CD14-positive monocyte (primary cell): Measurements from ENCODE around the gene CACNA1C. TPM values are rescaled to one million over a fixed set of nuclear protein-coding genes. Genes with fewer than 3 reads are reported as not detected.

ENCODE experiments used
- DNase-seq, 3 donors: peaks; one replicate each; pipeline ENCODE4 v3.0.0-alpha.2; 2011 to 2022
- H2AFZ ChIP-seq: 2 replicates; pipeline ENCODE4 v1.6.0; 2012; ENCODE audit warnings: mild to moderate bottlenecking, low read depth, low read length, inconsistent platforms; ENCODE audit not compliant: insufficient read depth, poor library complexity, severe bottlenecking
- H3K27ac ChIP-seq, 2 donors: 1 replicate in 1 of 2; 2 replicates in 1 of 2; pipeline ENCODE4 v1.5.1; 2012 to 2013; ENCODE audit warnings: low read length in 2 of 2, control low read depth in 1 of 2, inconsistent platforms in 1 of 2, low read depth in 1 of 2, mild to moderate bottlenecking in 1 of 2
- H3K27me3 ChIP-seq, 2 donors: one replicate each; pipeline versions ENCODE4 v1.6.0 to v1.6.1; 2011 to 2013; ENCODE audit warnings: low read length in 2 of 2; ENCODE audit not compliant: control insufficient read depth in 2 of 2, insufficient read depth in 2 of 2
- H3K36me3 ChIP-seq, 2 donors: replicated peaks in 1 of 2; 1 replicate in 1 of 2; 2 replicates in 1 of 2; pipeline versions ENCODE4 v1.5.1 to v1.6.1; 2012 to 2013; ENCODE audit warnings: low read length in 2 of 2, control low read depth in 1 of 2, inconsistent platforms in 1 of 2, mild to moderate bottlenecking in 1 of 2; ENCODE audit not compliant: insufficient read depth in 2 of 2, control insufficient read depth in 1 of 2
- H3K4me1 ChIP-seq, 2 donors: 1 replicate in 1 of 2; 2 replicates in 1 of 2; pipeline versions ENCODE4 v1.5.1 to v1.6.1; 2012 to 2013; ENCODE audit warnings: low read length in 2 of 2, control low read depth in 1 of 2, inconsistent platforms in 1 of 2, mild to moderate bottlenecking in 1 of 2, moderate library complexity in 1 of 2; ENCODE audit not compliant: insufficient read depth in 2 of 2, control insufficient read depth in 1 of 2
- H3K4me2 ChIP-seq: replicated peaks from 2 replicates; pipeline ENCODE3; 2012; ENCODE audit warnings: low read length, moderate library complexity, mild to moderate bottlenecking; ENCODE audit not compliant: poor library complexity, severe bottlenecking; ENCODE audit errors: extremely low read depth
- H3K4me3 ChIP-seq, 3 experiments: fragments of 200-600 bp in 1 of 3; sonication (generic) in 1 of 3; replicated peaks in 1 of 3; 1 replicate in 2 of 3; 2 replicates in 1 of 3; pipeline ENCODE4 v1.5.1; 2011 to 2013; ENCODE audit warnings: low read length in 3 of 3, mild to moderate bottlenecking in 3 of 3, control low read depth in 2 of 3, low read depth in 2 of 3, inconsistent platforms in 1 of 3, moderate library complexity in 1 of 3
- H3K79me2 ChIP-seq: 2 replicates; pipeline ENCODE4 v1.6.0; 2012; ENCODE audit warnings: mild to moderate bottlenecking, control low read depth, inconsistent platforms, low read length, moderate library complexity; ENCODE audit not compliant: insufficient read depth
- H3K9ac ChIP-seq: 2 replicates; pipeline ENCODE4 v1.6.0; 2017; ENCODE audit warnings: low read length, mild to moderate bottlenecking; ENCODE audit not compliant: insufficient read depth, poor library complexity, severe bottlenecking
- H3K9me3 ChIP-seq, 2 donors: replicated peaks in 1 of 2; 1 replicate in 1 of 2; 2 replicates in 1 of 2; pipeline versions ENCODE4 v1.5.1 to v1.6.1; 2012 to 2013; ENCODE audit warnings: low read length in 2 of 2, control low read depth in 1 of 2; ENCODE audit not compliant: control insufficient read depth in 1 of 2, insufficient read depth in 1 of 2
- H4K20me1 ChIP-seq: 2 replicates; pipeline ENCODE4 v1.6.0; 2012; ENCODE audit warnings: mild to moderate bottlenecking, low read length, control low read depth, moderate library complexity; ENCODE audit not compliant: insufficient read depth
- H3K27ac Mint-ChIP-seq, 7 donors: one replicate each; pipeline ENCODE4 v1.8.0; 2020; ENCODE audit warnings: mild to moderate bottlenecking in 7 of 7, mixed read lengths in 7 of 7, moderate library complexity in 6 of 7, inconsistent platforms in 2 of 7
- H3K27me3 Mint-ChIP-seq, 3 donors: one replicate each; pipeline ENCODE4 v1.8.0; 2021 to 2022; ENCODE audit warnings: low read depth in 3 of 3, mild to moderate bottlenecking in 3 of 3, mixed read lengths in 3 of 3, moderate library complexity in 3 of 3, inconsistent platforms in 1 of 3
- H3K36me3 Mint-ChIP-seq, 2 donors: one replicate each; pipeline ENCODE4 v1.8.0; 2020; ENCODE audit warnings: mixed read lengths in 2 of 2, inconsistent platforms in 1 of 2, mild to moderate bottlenecking in 1 of 2
- H3K4me1 Mint-ChIP-seq: one replicate; pipeline ENCODE4 v1.8.0; 2020; ENCODE audit warnings: mild to moderate bottlenecking, mixed read lengths
- H3K4me3 Mint-ChIP-seq, 2 donors: one replicate each; pipeline ENCODE4 v1.8.0; 2020; ENCODE audit warnings: mild to moderate bottlenecking in 2 of 2, mixed read lengths in 2 of 2, moderate library complexity in 1 of 2
- H3K9me3 Mint-ChIP-seq, 7 donors: one replicate each; pipeline ENCODE4 v1.8.0; 2020 to 2022; ENCODE audit warnings: mixed read lengths in 7 of 7, mild to moderate bottlenecking in 6 of 7, moderate library complexity in 6 of 7, inconsistent platforms in 2 of 7
- CTCF ChIP-seq: fragments of 200-600 bp; IDR thresholded peaks from one replicate; pipeline ENCODE4 v1.8.0; 2022; ENCODE audit warnings: antibody characterized with exemption, mild to moderate bottlenecking
- WGBS: methylation state at CpG from one replicate; pipeline ENCODE4 v1.1.5; 2013; ENCODE audit warnings: missing lambda C conversion rate; ENCODE audit not compliant: insufficient coverage; 5-methylcytosine and 5-hydroxymethylcytosine counted together
- intact Hi-C, 2 donors: fragments of 100-400 bp; cut with micrococcal nuclease; formaldehyde crosslinking; loops; one replicate each; pipeline versions ENCODE4 v1.15.0 to v1.15.1; 2023
- polyA plus RNA-seq, 3 donors: library from polyadenylated mRNA; depleted of rRNA in 1 of 3; unstranded in 2 of 3; stranded (reverse) in 1 of 3; fragments of 300-500 nt in 2 of 3; fragments of >200 nt in 1 of 3; fragmentation: Illumina TruSeq in 2 of 3; gene quantifications; 1 replicate in 2 of 3; 2 replicates in 1 of 3; pipeline ENCODE4 v1.2.3, GENCODE V29; 2012 to 2021

Gene CACNA1C
- polyA plus RNA-seq, 3 donors = not detected

GRCh38 chr12:2156333-2156732, 103.5 kb downstream of the CACNA1C start:
- no peaks in the 10 kb centered on the region for H3K9me3 Mint-ChIP-seq
- H4K20me1 ChIP-seq = no peaks in the 10 kb centered on the region
- no peak overlapping the region for H2AFZ ChIP-seq
- no peaks in the 10 kb centered on the region for H3K79me2 ChIP-seq
- H3K4me1 Mint-ChIP-seq = peaks cover 2% of the 10 kb centered on the region
- H3K27ac Mint-ChIP-seq = no peak overlapping the region
- H3K9me3 ChIP-seq = no peaks in the 10 kb centered on the region
- H3K4me3 Mint-ChIP-seq = no peak overlapping the region
- no peak overlapping the region for H3K4me3 ChIP-seq
- WGBS = 100% methylated on average over 1 of the region's 5 CpGs
- TF ChIP-seq CTCF = no peak
- no peak overlapping the region for H3K9ac ChIP-seq
- no peak overlapping the region for H3K4me2 ChIP-seq
- H3K4me1 ChIP-seq = no peaks in the 10 kb centered on the region
- H3K36me3 ChIP-seq = no peaks in the 10 kb centered on the region
- no peaks in the 10 kb centered on the region for H3K36me3 Mint-ChIP-seq
- peaks cover 0 to 2% (median 1%) of the 10 kb centered on the region in 3 donors for H3K27me3 Mint-ChIP-seq
- intact Hi-C loops = no loop called here
- H3K27ac ChIP-seq = no peak overlapping the region
- no peaks in the 10 kb centered on the region for H3K27me3 ChIP-seq
- DNase-seq = no peak

- WGBS = 100% methylated on average over 2 of the region's 7 CpGs
- H3K9me3 Mint-ChIP-seq = no peaks in the 10 kb centered on the region
These were observed 107.3 kb downstream of the CACNA1C start for GRCh38 chr12:2160043-2160442.

More at GRCh38 chr12:2160043-2160442, 107.3 kb downstream of the CACNA1C start:
- Histone ChIP-seq H3K4me2 (no peak overlapping the region), H3K27ac (no peak overlapping the region), H3K4me3 (no peak overlapping the region), H3K36me3 (no peaks in the 10 kb centered on the region), H3K9me3 (no peaks in the 10 kb centered on the region), H3K27me3 (no peaks in the 10 kb centered on the region), H2AFZ (no peak overlapping the region), H3K4me1 (no peaks in the 10 kb centered on the region), H4K20me1 (no peaks in the 10 kb centered on the region), H3K9ac (no peak overlapping the region), H3K79me2 (no peaks in the 10 kb centered on the region)
- DNase-seq = no peak
- Mint-ChIP-seq H3K27ac (no peak overlapping the region), H3K36me3 (no peaks in the 10 kb centered on the region), H3K4me3 (no peak overlapping the region), H3K4me1 (no peaks in the 10 kb centered on the region), H3K27me3 (peaks cover 1 to 5% (median 5%) of the 10 kb centered on the region in 3 donors)
- intact Hi-C loops = no loop called here
- no peak for TF ChIP-seq CTCF
